GM18505 (cell line): ENCODE data around the gene EXD3.

Experiments
- ATAC-seq: cut with Tn5 transposase; IDR thresholded peaks from one replicate; pipeline ENCODE4 v1.9.1; 2021; ENCODE audit not compliant: unreplicated experiment
- POLR2A ChIP-seq: IDR thresholded peaks from 4 replicates; pipeline ENCODE4 v1.6.1; 2011; ENCODE audit warnings: borderline replicate concordance; ENCODE audit not compliant: insufficient read depth, insufficient read length; ENCODE audit errors: extremely low read depth

The EXD3 gene

DNA sequence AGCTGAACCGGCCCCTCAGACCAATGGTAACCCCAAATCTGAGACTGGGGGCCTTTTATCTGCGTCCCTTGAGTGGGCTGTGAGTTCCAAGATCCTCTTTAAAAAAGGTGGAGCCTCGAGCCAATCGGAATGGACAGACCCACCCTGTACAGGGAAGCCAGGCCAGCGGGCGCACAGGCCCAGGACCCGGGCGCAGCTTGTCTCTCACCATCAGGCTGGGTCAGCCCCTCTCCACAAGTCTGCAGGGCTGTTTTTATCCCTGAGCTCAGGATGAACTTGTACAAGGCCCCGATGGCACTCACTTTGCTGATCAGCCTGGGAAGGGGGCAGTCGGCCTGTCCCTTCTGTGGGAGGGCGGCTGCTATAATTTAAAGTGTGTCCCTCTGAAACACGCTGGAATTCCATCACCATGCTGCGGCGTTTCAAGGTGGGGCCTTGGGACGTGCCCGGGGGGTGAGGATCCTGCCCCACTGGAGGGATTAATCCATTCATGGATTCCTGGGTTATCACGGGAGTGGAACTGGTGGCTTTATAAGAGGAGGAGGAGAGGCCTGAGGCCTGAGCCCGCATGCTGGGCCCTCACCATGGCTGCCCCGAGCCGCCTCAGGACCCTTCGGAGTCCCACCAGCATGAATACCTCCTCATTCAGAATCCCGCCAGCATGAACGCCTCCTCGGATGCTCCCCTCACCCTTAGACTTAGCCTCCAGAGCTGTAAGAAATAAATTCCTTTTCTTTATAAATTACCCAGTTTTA, 14.1 kb downstream of the EXD3 start:
- TF ChIP-seq POLR2A = no peak
- no peak for ATAC-seq

DNA sequence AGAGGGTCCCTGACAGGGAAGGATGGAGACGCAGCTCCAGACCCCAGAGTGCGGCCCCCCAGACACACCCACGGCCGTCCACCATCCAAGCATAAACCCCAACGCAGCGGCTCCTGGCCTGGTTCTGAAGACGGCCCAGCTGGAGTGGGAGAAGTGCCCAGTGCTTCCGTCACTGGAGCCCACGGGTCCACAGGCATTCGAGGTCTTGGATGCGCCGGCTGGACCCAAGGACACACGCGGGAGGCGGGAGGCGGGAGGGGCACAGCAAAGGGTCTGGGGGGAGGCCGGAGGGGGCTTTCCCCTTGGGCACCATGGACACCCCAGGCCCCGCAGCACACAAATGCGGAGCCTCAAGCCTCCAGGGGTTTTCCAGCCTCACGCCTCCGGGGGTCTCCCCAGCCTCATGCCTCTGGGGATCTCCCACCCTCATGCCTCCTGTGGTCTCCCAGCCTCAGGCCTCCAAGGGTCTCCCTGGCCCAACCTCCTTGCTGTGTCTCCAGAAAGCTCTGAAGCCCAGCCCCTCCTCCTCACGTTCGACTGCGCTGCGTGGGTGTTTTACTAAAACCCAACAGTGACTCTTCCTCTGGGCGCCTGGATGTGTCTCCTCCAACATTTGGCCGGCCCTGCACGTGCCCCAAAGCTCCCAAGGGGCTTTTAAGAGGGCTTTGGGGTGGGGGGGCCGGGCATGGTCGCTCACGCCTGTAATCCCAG, 15.2 kb downstream of the EXD3 start:
- no peak for TF ChIP-seq POLR2A
- ATAC-seq = no peak

DNA sequence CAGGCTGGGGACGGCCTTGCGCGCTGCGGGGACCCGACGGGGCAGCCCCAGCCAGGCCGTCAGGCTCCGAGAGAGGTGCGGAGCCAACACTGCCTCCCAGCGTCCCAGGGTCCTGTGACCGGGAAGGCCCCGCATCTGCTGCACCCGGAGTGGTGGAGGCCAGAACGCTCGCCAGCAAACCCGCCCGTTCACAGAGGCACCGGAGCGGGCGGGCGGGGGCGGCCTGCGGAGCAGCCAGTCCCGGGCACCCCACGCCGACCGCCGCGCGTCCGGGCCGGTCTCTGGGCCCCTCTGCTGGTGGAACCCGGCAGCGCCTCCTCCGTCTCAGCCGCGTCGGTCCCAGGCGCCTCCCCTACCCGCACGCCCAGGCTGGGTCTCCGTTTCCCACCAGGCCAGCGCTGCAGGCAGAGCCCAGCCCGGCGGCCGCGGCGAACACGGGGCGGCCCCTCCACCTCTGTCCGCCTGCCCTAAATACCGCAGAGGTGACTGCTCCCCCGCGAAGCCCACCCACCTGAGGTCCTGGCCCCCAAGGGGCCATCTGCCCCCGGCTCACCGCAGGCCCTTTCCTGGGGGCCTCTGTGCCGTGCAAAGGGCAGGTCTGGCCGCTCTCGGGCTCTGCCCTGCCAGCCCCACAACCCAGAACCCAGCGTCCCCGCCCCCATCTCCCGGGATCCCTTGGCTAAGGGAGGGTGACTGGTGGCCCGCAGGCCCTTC, 15.9 kb downstream of the EXD3 start:
- no peak for ATAC-seq
- TF ChIP-seq POLR2A = no peak

DNA sequence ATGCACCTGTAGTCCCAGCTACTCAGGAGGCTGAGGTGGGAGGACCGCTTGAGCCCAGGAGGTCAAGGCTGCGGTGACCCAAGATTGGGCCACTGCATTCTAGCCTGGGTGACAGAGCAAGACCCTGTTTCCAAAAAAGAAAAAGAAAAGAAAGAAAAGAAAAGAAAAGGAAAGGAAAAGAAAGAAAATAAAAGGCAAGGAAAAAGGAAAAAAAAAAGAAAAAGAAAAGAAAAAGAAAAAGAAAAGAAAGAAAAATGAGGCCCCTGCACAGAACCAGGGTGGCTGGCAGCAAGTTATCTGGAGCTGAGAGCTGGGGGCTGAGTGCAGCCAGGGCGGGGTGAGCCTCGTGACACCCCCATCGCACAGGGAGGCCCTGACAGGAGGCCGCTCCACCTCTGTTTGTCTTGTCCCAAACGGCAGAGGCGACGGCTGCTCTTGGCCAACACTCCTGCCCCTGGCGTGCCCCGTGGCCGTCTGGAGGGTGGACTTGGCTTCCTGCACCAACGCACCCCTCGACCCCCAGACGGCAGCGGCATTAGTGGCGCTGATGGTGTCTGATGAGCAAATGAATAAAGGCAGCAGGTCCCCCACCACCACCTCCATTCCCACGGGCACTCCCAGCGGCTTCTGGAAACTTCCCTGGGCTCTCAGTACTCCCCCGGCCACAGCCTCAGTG, 16.7 kb downstream of the EXD3 start:
- TF ChIP-seq POLR2A = no peak
- ATAC-seq = no peak

DNA sequence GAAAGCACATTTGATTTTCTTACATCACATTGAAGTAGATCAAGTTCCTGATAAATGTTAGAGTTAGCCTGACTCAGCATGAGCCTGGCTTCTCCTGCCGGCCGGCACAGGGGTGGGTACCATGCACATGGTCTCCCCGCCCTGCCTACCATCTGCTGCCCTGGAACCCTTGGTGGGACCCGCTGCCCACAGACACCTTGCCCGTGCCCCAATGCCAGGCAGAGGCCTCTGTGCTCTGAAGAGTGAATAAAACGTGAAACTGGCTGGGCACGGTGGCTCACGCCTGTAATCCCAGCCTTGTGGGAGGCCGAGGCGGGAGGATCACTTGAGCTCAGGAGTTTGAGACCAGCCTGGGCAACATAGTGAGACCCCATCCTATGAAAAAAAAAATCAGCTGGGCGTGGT, 17.3 kb downstream of the EXD3 start:
- ATAC-seq = no peak

DNA sequence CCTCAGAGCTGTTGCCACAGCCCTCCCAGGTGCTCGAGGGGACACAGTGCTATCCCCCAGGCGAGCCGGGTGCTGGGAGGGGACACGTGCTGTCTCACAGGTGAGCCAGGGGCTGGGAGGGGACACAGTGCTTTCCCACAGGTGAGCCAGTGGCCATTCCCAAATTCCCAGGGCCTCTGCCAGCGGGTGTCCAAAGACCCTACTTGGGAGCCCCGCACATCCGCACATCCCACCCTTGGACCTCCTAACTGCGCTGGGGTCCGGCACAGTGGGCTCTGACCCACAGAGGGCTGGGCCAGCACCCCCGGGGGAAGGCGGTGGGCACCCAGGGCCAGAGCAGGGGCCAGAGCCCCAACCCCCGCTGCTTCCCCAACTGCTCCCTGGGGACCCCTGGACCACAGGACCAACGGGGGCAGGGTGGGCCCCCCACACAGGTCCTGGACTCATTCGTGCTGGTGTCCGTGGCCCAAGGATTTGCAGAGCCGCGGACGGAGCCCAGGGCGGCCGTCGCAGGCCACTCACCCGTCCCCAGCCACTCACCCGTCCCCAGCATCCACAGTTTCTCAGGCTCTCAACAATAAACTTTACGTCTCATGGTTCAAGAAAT, 17.9 kb downstream of the EXD3 start:
- ATAC-seq = no peak
- TF ChIP-seq POLR2A = no peak

More for the DNA sequence above, 17.3 kb downstream of the EXD3 start:
- no peak for TF ChIP-seq POLR2A

DNA sequence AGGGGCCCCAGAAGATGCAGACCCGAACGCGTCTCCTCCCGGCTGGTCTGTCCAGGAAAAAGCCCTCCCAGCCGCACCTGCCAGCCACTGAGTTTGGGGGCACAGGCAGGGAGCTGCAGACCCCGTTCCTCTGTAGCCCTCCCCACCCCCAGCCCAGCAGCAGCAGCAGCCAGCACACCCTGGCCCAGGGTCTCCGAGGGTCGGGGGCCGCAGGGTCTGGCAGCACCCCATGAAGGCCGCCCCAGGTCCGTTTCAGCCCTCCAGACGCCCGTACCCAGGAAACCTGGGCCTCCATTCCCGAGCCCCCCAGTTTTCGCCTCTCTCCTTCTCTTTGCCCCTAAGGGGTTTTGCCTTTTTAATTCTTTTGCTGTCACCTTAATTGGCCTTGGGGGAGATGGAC, 19.7 kb downstream of the EXD3 start:
- no peak for ATAC-seq
- no peak for TF ChIP-seq POLR2A

DNA sequence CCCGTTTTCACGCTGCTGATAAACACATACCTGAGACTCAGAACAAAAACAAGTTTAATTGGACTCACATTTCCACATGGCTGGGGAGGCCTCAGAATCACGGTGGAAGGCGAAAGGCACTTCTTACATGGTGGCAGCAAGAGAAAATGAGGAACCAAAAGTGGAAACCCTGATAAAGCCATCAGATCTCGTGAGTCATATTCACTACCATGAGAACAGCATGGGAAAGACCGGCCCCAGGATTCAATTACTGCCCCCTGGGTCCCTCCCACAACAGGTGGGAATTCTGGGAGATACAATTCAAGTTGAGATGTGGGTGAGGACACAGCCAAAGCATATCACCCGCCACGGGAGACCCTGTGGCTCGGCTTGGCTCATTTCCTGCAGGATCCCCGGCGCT, 20.2 kb downstream of the EXD3 start:
- ATAC-seq = no peak
- TF ChIP-seq POLR2A = no peak

DNA sequence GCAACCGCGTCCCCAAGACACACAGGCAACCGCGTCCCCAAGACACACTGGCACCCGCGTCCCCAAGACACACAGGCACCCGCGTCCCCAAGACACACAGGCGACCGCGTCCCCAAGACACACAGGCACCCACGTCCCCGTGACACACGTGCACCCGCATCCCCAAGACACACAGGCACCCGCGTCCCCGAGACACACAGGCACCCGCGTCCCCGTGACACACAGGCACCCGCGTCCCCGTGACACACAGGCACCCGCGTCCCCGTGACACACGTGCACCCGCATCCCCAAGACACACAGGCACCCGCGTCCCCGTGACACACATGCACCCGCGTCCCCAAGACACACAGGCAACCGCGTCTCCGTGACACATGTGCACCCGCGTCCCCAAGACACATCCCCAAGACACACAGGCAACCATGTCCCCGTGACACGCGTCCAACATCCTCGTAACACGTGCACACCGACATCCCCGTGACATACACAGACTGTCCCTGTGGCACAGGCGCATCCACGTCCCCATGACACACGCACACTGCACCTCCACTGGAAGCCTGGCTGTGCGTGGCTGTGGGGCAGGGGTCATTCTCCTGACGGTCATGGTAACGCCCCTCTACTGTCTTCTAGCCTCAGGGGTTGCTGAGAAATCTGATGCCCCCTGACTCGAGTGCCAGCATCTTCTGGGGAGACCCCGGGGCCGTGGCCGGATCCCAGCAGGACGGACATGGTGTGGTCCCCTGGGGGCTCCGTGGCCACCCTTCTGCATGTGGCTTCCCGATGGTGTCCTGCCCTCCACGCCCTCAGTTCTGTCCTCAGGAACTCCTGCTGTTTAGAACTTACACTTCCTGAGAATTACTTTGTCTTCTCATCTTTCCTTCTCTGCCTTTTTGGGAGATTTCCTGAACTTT, 24.1 kb downstream of the EXD3 start:
- no peak for TF ChIP-seq POLR2A
- no peak for ATAC-seq

DNA sequence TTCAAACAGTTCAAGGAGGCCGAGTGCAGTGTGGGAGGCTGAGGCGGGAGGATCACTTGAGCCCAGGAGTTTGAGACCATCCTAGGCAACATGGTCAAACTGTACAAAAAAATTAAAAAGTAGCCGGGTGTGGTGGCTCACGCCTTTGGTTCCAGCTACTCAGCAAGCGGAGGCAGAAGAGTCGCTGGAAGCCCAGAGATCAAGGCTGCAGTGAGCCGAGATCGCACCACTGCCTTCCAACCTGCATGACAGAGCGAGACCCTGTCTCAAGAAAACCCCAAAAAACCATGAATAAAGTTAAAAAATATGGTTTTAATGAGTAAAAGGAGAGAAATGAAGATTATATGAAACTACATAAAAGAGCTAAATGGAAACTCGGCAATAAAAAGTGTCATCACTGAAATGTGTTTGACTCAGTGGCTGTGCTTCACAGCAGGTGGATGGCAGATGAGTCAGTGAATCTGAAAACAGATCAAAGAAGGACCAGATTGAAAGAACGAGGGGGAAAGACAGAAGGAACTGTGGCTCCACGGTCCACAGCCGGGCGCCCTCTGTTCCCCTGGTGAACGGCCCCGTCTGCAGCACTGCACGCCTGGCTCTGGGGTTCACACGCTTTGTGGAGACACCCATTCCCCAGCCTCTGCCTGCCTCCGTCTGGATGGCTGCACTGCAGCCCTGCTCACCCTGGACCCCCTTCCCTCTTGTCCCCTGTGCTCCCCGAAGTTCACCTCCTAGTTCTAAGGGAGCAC, 25.1 kb downstream of the EXD3 start:
- TF ChIP-seq POLR2A = no peak
- no peak for ATAC-seq

DNA sequence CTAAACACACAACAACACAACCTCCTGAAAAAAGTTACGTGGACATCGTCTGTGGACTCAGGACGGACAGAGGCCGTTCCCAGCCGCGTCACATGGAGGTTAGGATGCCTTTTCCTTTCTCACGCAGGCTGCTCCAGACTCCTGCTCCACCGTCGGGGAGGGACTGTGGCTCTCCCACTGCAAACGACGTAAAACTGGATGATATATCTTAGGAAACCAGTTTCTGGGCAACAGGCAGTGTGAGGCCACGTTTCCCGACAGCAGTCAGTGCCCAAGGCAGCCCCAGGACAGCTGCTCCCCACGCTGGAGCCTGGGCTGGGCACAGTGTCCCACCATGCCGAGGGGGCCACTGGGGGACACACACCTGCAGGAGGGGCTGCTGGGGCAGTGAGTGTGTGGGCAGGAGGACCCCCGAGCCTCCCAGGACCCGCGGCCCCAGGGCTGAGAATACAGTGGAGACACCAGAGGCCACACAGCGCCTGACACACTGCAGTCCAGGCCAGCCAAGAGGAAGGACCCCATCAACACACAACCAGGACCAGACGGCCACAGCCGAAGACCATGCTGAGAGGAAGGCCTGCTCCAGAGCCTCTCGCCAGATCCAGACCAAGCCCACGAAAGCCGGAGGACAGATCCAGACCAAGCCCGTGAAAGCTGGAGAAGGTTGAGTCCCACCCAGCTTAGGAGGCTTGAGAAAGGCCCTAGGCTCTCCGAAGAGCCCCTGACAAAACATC, 26.2 kb downstream of the EXD3 start:
- no peak for TF ChIP-seq POLR2A
- no peak for ATAC-seq

DNA sequence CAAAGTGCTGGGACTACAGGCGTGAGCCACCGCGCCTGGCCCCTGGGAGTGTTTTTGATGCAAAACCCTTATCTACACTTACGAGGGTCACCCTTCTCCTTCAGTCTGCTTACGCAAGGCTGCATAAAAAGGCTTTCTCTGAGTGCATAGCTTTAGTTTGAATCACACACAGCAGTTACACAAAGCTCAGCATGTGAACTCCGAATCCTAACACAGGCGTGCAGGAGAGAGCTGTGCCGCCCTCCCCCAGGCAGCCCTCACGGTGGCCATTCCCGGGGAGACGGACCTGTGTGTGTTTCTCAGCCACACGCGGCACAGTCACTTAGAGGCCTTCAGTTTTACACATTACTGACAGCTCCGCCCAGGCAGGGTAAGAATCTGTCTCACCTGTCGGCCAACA, 26.7 kb downstream of the EXD3 start:
- no peak for ATAC-seq
- no peak for TF ChIP-seq POLR2A

DNA sequence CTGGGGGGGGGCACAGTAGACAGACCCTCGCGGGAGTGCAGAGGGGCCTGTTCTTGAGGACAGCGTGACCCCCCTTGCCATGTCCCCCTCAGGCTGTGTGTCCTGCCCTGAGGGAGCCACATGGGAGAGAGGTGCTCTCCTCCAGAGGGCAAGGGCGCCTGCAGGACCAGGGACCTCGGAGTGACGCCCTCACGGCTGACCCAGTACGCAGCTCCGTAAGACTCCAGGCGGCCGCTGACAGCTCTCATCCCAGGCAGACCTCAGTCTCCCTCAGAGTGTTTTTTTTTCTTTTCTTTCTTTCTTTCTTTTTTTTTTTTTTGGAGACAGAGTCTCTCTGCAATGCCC, 27.3 kb downstream of the EXD3 start:
- TF ChIP-seq POLR2A = no peak
- ATAC-seq = no peak
